GM23338 (cell line): Measurements from ENCODE around the gene CSF1R.

ENCODE experiments used
- CTCF ChIP-seq, 2 experiments: fragments of 200-600 bp in 1 of 2; sonication (generic) in 1 of 2; conservative IDR thresholded peaks; 2 replicates each; pipeline versions ENCODE4 v1.5.1 to v1.6.1; 2016 to 2017; ENCODE audit warnings: antibody characterized with exemption in 2 of 2, low read depth in 2 of 2, mild to moderate bottlenecking in 2 of 2, moderate library complexity in 1 of 2
- EZH2 ChIP-seq: fragments of 200-600 bp; sonication (generic); IDR thresholded peaks from one replicate; pipeline ENCODE4 v1.8.0; 2017; ENCODE audit warnings: antibody characterized with exemption, mild to moderate bottlenecking, low read depth; ENCODE audit not compliant: unreplicated experiment
- EZH2phosphoT487 ChIP-seq: fragments of 200-600 bp; sonication (generic); IDR thresholded peaks from one replicate; pipeline ENCODE4 v1.8.1; 2018; ENCODE audit warnings: antibody characterized with exemption; ENCODE audit not compliant: unreplicated experiment
- JUNB ChIP-seq: IDR thresholded peaks from one replicate; pipeline ENCODE4 v1.6.1; 2016; ENCODE audit warnings: antibody characterized with exemption; ENCODE audit not compliant: unreplicated experiment
- POLR2AphosphoS5 ChIP-seq: IDR thresholded peaks from 2 replicates; pipeline ENCODE4 v1.6.1; 2016; ENCODE audit warnings: antibody characterized with exemption, low read depth
- ZNF114 ChIP-seq: fragments of 250-450 bp; sonication (Bioruptor Pico); IDR thresholded peaks from 2 replicates; pipeline ENCODE4 v1.5.0; 2020; ENCODE audit warnings: mild to moderate bottlenecking, moderate library complexity

- no peak for TF ChIP-seq EZH2phosphoT487
- no peak for TF ChIP-seq POLR2AphosphoS5
- TF ChIP-seq CTCF (conservative IDR thresholded peaks at IDR 0.05; ENCODE audit: low read depth in 2 of 2) = no peak
- TF ChIP-seq EZH2 = no peak
- TF ChIP-seq ZNF114 (CRISPR knock-in tag) = no peak
- TF ChIP-seq JUNB = no peak
Observed at GRCh38 chr5:150073086-150073625, 13.2 kb downstream of the CSF1R start.
